ENCODE results near the gene SMPD2. TPM values are rescaled to one million over a fixed set of nuclear protein-coding genes. Genes with fewer than 3 reads are reported as not detected.

Gene SMPD2
- total and polyA plus RNA-seq, 2 donors (not counting 3 experiments of a cell fraction or from before 2014, with no cell fraction given): 6.9 to 10.0 TPM

GRCh38 chr6:109480993-109481480 lies 40.5 kb downstream of the SMPD2 start:
- intact Hi-C loops (cut with micrococcal nuclease): loop anchor here (5.0 kb wide), 1 partner anchor 39 kb away; the partner anchor contains the start of genes PPIL6 and SMPD2
- no peak overlapping the region for H3K27ac ChIP-seq (ENCODE audit: insufficient read depth, low read depth, low read length)
- peak overlapping the region; percentile 34 for H3K4me2 ChIP-seq (ENCODE audit: insufficient read depth, low read length)
- ChIA-PET POLR2A (no interaction called here), CTCF (interaction anchor here (1.1 to 1.6 kb wide), 2 partner anchors 16 to 558 kb away, joined by 3 to 4 read pairs; no protein-coding TSS in a partner anchor)
- DNase-seq (ENCODE audit: low read depth, low spot score) (no peak), FAIRE-seq (no peak)
- H3K4me1 ChIP-seq (ENCODE audit: control insufficient read depth, extremely low read depth, insufficient read depth, low read length): peaks cover 26% of the 10 kb centered on the region
- H3K9me3 ChIP-seq (replicated peaks; ENCODE audit: control insufficient read depth, insufficient read depth, low read length): no peaks in the 10 kb centered on the region
- peaks cover 53% of the 10 kb centered on the region for H3K79me2 ChIP-seq (ENCODE audit: control insufficient read depth, insufficient read depth, low read length)
- peaks cover 6% of the 10 kb centered on the region in 2 experiments for H3K27me3 ChIP-seq (ENCODE audit: control insufficient read depth in 2 of 2, insufficient read depth in 2 of 2, low read length in 2 of 2)
- no peak for TF ChIP-seq POLR2A (IDR thresholded peaks at IDR 0.05; ENCODE audit: low read depth, low read length)
- no peak for TF ChIP-seq EZH2 (IDR thresholded peaks at IDR 0.05; ENCODE audit: borderline replicate concordance, low read depth, low read length, severe bottlenecking)
- TF ChIP-seq FOS (IDR thresholded peaks at IDR 0.05; ENCODE audit: borderline replicate concordance, insufficient read depth, low read length): no peak
- TF ChIP-seq MYC (IDR thresholded peaks at IDR 0.05; ENCODE audit: low read depth, low read length): no peak
- no peak for TF ChIP-seq GATA2 (IDR thresholded peaks at IDR 0.05; ENCODE audit: insufficient read depth, insufficient read length, low read depth, low read length)
- no peak for TF ChIP-seq POLR2AphosphoS5 (IDR thresholded peaks at IDR 0.05; ENCODE audit: insufficient read depth, low read depth, low read length)
- no peak for TF ChIP-seq CTCF (IDR thresholded peaks at IDR 0.05; ENCODE audit: extremely low read depth in 1 of 2, insufficient read depth in 1 of 2, low read depth in 1 of 2, low read length in 2 of 2)
- TF ChIP-seq JUN (IDR thresholded peaks at IDR 0.05; ENCODE audit: borderline replicate concordance, insufficient read depth, insufficient read length, low read depth): no peak
- TF ChIP-seq, protein P1, sequence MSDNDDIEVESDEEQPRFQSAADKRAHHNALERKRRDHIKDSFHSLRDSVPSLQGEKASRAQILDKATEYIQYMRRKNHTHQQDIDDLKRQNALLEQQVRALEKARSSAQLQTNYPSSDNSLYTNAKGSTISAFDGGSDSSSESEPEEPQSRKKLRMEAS (IDR thresholded peaks at IDR 0.05; ENCODE audit: insufficient read depth, insufficient read length): no peak
- H3K9ac ChIP-seq (replicated peaks; ENCODE audit: extremely low read depth, insufficient read depth, low read length): no peak overlapping the region
- H3K36me3 ChIP-seq (ENCODE audit: control insufficient read depth in 2 of 2, extremely low read depth in 1 of 2, insufficient read depth in 2 of 2, low read length in 2 of 2): peaks cover 0 to 3% of the 10 kb centered on the region in 2 experiments
- dilution Hi-C loops (cut with MboI; ENCODE audit: extremely low pct_ligation_motif_present, low sequenced_read_pairs): no loop called here
- H2AFZ ChIP-seq (ENCODE audit: low read depth, low read length): no peak overlapping the region
- H3K9me1 ChIP-seq (replicated peaks; ENCODE audit: control insufficient read depth, extremely low read depth, insufficient read depth, low read length): no peaks in the 10 kb centered on the region
- no peak overlapping the region for H3K4me3 ChIP-seq (replicated peaks in 1 of 3; ENCODE audit: insufficient read depth in 1 of 3, low read depth in 1 of 3, low read length in 3 of 3)
- no peaks in the 10 kb centered on the region for H4K20me1 ChIP-seq (replicated peaks; ENCODE audit: control insufficient read depth, extremely low read depth, insufficient read depth, low read length)
- BruUV-seq (replicated peaks): no TSS peak

Data from endothelial cell of umbilical vein (primary cell).